Choroid plexus epithelial cell (primary cell): ENCODE results near the gene BMP7.

Source experiments
- DNase-seq: peaks from one replicate; pipeline ENCODE4 v3.0.0-alpha.2; 2010; ENCODE audit warnings: low read depth
- H3K4me3 ChIP-seq: 2 replicates; pipeline ENCODE4 v1.5.1; 2011; ENCODE audit warnings: low read depth, mild to moderate bottlenecking, control low read depth, low read length, moderate library complexity
- TF ChIP-seq, protein P1 (sequence below): conservative IDR thresholded peaks from 2 replicates; pipeline ENCODE4 v1.5.1; 2011; ENCODE audit warnings: low read depth, mild to moderate bottlenecking, control low read depth, inconsistent platforms, low read length, moderate library complexity

The BMP7 gene

DNA sequence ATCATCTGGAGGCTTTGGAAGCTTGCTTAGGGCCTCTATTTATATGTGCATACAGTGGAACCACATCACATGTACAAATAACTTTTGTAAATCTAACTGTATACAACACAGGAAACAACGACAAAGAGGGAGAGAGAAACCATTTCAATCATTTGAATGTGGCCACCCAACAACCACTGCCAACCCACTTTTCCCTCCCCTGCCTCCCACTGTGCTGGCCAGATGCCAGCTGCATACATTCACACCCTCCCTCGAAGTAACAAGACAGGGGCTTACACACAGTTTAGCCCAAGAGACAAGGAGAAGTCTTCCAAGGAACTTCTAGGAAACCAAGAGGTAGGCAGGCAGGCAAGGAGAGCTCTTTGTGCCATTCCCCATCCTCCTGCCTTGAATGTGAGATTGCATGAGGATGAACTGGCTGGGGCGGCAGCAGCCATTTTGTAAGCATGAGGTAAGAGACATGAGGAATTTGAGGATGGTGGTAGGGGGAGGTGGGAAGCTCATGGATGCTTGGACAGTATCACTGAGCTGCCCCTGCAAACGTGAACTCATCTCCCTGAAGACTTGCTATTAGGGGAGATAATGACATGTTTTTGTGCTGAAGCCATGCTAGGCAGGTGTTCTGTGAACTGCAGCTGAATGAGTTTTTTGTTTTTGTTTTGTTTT, 18.2 kb downstream of the BMP7 start:
- no peak overlapping the region for H3K4me3 ChIP-seq
- TF ChIP-seq, protein P1, sequence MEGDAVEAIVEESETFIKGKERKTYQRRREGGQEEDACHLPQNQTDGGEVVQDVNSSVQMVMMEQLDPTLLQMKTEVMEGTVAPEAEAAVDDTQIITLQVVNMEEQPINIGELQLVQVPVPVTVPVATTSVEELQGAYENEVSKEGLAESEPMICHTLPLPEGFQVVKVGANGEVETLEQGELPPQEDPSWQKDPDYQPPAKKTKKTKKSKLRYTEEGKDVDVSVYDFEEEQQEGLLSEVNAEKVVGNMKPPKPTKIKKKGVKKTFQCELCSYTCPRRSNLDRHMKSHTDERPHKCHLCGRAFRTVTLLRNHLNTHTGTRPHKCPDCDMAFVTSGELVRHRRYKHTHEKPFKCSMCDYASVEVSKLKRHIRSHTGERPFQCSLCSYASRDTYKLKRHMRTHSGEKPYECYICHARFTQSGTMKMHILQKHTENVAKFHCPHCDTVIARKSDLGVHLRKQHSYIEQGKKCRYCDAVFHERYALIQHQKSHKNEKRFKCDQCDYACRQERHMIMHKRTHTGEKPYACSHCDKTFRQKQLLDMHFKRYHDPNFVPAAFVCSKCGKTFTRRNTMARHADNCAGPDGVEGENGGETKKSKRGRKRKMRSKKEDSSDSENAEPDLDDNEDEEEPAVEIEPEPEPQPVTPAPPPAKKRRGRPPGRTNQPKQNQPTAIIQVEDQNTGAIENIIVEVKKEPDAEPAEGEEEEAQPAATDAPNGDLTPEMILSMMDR = no peak
- DNase-seq = no peak

DNA sequence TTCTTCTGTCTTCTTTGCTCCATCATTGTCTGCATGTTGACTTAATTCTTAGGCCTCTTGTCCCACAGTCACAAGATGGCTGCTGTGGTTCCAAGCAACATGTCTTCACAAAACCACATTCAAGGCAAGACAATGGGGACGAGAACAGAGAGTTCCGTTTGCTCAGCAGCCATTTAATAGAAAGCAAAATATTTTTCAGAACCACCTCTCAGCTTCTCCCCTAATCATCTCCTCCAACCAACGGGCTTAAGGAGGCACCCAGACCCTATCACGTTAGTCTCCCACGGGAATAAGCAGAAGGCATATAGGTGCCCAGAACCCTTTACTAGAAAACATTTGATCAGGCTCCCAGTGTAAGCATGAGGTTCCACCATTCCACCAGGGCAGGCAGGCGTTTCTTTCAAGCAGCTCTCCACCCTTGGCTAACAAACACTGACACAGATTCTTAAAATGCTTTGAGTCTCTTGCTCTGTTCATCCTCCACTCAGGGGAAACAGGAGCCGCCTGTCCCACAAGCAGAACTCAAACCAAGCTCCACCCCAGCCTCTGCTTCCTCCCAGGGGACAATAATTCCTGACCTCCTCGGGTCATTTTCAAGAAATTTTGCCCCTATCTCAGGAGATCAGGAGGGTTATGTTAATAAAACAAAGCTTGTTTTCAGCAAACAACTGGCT, 19.0 kb downstream of the BMP7 start:
- TF ChIP-seq, protein P1 = no peak
- DNase-seq = no peak
- no peak overlapping the region for H3K4me3 ChIP-seq

DNA sequence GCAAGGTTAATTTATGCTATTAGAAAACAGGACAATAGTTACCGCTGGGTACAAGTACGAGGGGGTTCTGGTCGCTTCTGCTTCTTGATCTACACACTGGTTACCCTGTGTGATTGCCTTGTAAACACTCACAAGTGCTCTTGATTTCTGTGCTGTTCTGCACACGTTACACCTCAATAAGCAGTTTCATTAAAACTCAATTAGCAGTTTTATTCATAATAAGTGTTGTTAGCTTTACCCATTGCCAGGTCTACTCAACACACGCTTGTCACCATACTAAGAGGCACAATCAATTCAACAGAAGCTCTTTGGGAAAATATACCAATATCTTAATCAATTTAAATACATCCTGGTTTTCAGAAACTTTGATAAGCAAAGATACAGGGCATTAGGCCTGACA, 20.4 kb downstream of the BMP7 start:
- TF ChIP-seq, protein P1 = no peak
- no peak overlapping the region for H3K4me3 ChIP-seq
- no peak for DNase-seq

DNA sequence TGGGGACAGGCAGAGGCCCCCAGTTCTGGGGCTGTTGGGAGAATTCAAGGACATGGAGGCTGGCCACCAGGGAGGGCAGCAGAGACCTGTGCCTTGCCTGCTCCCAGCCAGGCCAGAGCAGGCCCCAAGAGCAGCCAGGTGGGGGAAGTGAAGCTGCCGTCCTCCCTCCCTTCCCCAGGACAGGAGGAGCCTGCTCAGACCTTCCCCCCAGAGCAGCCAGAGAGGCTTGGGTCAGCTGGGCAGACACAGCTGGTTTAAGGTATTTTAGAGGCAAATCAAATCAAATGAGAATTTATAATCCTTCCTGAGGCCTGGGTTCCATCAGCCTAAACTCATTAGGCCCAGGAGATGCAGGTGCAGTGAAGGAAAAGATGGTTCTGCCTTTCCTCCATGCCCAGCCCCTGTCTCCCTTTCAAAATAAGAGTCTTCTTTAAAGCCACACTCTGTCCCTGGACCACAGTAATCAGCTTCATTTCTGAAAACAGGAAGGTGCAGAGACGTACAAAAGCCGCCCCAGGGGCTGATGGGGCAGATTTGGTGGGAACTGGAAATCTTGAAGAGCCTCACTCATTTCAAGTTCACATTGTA, 21.7 kb downstream of the BMP7 start:
- DNase-seq = no peak
- TF ChIP-seq, protein P1 = no peak
- H3K4me3 ChIP-seq = no peak overlapping the region

DNA sequence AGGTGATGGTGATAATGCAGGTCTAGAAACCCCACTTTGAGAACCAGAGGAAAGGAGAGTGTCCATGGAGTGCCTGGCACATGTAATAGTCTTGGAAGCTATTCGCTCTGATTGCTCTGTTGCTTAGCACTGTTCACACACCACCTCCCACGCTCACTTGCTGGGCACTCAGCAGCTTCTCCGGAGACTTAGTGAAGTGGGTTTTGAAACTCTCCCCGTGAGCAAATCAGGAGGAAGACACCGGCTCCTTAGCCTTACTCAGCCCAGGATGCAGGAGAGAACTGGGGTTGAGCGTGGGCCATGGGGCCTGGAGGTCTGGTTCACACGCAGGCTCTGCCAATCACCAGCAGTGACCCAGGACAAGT, 22.2 kb downstream of the BMP7 start:
- no peak for DNase-seq
- H3K4me3 ChIP-seq = no peak overlapping the region
- TF ChIP-seq, protein P1 = no peak

DNA sequence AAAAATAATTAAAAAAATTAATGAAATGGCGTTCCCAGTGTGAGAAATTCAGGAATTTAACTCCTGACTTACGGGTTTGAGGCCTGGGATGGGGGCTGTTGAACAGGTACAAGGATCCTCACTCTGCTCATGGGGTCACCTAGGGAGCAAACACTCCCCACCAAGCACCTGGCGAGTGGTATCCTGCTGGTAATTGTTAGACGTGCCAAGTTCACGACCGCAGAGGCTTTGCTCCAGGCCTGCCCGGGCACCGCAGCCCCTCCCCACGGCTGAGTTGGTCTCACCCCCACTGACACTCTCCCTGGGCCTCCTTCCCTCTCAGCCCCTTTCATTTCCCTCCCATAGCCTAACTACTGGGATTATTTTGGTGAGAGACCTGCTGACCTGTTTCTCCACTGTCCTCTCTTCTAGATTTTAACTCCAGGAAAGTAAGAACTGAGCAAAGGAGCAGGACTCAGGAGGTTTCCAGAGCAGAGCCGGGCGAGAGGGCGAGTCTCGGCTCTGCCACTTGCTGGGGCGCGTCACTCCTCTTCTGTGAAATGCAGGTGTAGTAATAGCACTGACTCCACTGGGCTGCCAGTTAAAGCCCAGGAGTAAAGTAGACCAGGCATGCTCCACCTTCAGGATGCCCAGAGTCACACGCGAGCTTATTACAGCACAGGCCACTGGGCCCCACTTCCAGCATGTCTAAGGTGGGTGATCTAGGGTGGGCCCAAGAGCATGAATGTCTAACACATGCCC, 22.8 kb downstream of the BMP7 start:
- DNase-seq = no peak
- no peak overlapping the region for H3K4me3 ChIP-seq

More for the DNA sequence above, 22.8 kb downstream of the BMP7 start:
- TF ChIP-seq, protein P1 = no peak
